Measurements from ENCODE around the gene RUNX3. TPM values are rescaled to one million over a fixed set of nuclear protein-coding genes. Genes with fewer than 3 reads are reported as not detected.
"Not testable (repeated sequence)": the region's sequence is repeated elsewhere in the genome, so short reads cannot be mapped to it uniquely, and the experiment has no call there.

The RUNX3 gene
- total and polyA plus RNA-seq, 4 donors, result 0.43 to 1.1 (median 0.88) TPM

DNA sequence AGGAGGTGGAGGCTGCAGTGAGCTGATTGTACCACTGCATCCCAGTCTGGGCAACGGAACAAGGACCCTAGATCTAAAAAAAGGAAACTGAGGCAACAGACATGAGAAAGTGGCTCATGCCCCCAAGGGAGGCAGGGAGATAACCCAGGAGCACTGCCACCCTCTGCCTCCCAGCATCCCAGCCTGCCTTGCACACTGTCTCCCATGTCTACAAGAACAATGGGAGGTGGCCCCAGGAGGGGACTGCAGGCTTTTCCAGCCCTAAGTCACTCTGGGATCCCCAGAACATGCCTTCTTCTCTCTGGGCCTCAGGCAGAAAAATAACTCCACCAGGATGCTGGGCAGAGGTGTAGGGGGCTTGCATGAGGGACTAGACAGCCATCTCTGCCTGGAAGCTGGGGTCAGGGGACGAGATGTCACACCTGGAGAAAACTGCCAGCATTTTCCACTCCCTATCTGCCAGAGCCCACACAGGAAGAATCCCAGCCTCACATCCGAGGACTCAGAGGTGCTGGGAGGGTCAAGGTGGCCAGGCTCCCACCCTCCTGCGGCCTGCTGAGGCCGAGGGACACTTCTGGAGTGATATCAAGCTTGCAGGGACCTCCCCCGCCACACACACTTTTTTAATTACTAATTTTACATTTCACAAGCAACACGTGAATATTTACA lies 21.4 kb downstream of the RUNX3 start:
- WGBS, result 75% methylated on average over 7 of the region's 7 CpGs
- no peak overlapping the region for H3K4me3 ChIP-seq (ENCODE audit: low read depth in 1 of 3, low read length in 3 of 3)

DNA sequence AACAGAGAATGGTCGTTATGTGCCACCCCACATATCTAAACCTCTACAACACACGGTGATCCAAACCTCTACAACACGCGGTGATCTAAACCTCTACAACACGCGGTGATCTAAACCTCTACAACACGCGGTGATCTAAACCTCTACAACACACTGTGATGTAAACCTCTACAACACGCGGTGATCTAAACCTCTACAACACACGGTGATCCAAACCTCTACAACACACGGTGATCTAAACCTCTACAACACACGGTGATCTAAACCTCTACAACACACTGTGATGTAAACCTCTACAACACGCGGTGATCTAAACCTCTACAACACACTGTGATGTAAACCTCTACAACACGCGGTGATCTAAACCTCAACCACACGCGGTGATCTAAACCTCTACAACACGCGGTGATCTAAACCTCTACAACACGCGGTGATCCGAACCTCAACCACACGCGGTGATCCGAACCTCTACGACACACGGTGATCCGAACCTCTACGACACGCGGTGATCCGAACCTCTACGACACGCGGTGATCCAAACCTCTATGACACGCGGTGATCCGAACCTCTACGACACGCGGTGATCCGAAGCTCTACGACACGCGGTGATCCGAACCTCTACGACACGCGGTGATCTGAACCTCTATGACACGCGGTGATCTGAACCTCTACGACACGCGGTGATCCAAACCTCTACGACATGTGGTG lies 22.3 kb downstream of the RUNX3 start:
- H3K4me1 ChIP-seq (ENCODE audit: control insufficient read depth in 4 of 4, insufficient read depth in 4 of 4, low read length in 3 of 4); DNase-seq (ENCODE audit: low spot score); H3K9me3 ChIP-seq (ENCODE audit: control insufficient read depth in 4 of 4, low read length in 3 of 4); H3K27me3 ChIP-seq (ENCODE audit: control insufficient read depth in 4 of 4, insufficient read depth in 4 of 4, low read length in 3 of 4); H3K9ac ChIP-seq (ENCODE audit: low read depth in 1 of 2, low read length in 2 of 2); H3K27ac ChIP-seq (ENCODE audit: low read depth in 1 of 2, low read length in 2 of 2); H3K4me3 ChIP-seq (ENCODE audit: low read depth in 1 of 3, low read length in 3 of 3); H3K36me3 ChIP-seq (ENCODE audit: control insufficient read depth in 4 of 4, insufficient read depth in 3 of 4, low read depth in 1 of 4, low read length in 3 of 4): not testable (repeated sequence)
- WGBS, result 95% methylated on average over 57 of the region's 57 CpGs

More for the DNA sequence above, 21.4 kb downstream of the RUNX3 start:
- H3K27me3 ChIP-seq (ENCODE audit: control insufficient read depth in 4 of 4, insufficient read depth in 4 of 4, low read length in 3 of 4), result no peaks in the 10 kb centered on the region
- DNase-seq (ENCODE audit: low spot score), result no peak
- no peaks in the 10 kb centered on the region for H3K9me3 ChIP-seq (ENCODE audit: control insufficient read depth in 4 of 4, low read length in 3 of 4)
- no peak overlapping the region for H3K27ac ChIP-seq (ENCODE audit: low read depth in 1 of 2, low read length in 2 of 2)
- H3K4me1 ChIP-seq (ENCODE audit: control insufficient read depth in 4 of 4, insufficient read depth in 4 of 4, low read length in 3 of 4), result no peaks in the 10 kb centered on the region
- H3K9ac ChIP-seq (ENCODE audit: low read depth in 1 of 2, low read length in 2 of 2), result no peak overlapping the region
- no peak for TF ChIP-seq NR2F2 (IDR thresholded peaks at IDR 0.05)
- TF ChIP-seq EGR1 (IDR thresholded peaks at IDR 0.05; ENCODE audit: low read depth in 2 of 2), result no peak
- TF ChIP-seq, protein P1, sequence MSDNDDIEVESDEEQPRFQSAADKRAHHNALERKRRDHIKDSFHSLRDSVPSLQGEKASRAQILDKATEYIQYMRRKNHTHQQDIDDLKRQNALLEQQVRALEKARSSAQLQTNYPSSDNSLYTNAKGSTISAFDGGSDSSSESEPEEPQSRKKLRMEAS (IDR thresholded peaks at IDR 0.05), result no peak
- TF ChIP-seq TAF1 (conservative IDR thresholded peaks at IDR 0.05), result no peak
- no peak for TF ChIP-seq RAD21 (IDR thresholded peaks at IDR 0.05)
- TF ChIP-seq, protein P2, sequence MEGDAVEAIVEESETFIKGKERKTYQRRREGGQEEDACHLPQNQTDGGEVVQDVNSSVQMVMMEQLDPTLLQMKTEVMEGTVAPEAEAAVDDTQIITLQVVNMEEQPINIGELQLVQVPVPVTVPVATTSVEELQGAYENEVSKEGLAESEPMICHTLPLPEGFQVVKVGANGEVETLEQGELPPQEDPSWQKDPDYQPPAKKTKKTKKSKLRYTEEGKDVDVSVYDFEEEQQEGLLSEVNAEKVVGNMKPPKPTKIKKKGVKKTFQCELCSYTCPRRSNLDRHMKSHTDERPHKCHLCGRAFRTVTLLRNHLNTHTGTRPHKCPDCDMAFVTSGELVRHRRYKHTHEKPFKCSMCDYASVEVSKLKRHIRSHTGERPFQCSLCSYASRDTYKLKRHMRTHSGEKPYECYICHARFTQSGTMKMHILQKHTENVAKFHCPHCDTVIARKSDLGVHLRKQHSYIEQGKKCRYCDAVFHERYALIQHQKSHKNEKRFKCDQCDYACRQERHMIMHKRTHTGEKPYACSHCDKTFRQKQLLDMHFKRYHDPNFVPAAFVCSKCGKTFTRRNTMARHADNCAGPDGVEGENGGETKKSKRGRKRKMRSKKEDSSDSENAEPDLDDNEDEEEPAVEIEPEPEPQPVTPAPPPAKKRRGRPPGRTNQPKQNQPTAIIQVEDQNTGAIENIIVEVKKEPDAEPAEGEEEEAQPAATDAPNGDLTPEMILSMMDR (IDR thresholded peaks at IDR 0.05; ENCODE audit: low read depth, low read length, missing input control), result no peak
- no peak for TF ChIP-seq FOXA1 (IDR thresholded peaks at IDR 0.05)
- TF ChIP-seq SP1 (IDR thresholded peaks at IDR 0.05), result no peak
- TF ChIP-seq YY1 (IDR thresholded peaks at IDR 0.05), result no peak
- TF ChIP-seq, protein P3, sequence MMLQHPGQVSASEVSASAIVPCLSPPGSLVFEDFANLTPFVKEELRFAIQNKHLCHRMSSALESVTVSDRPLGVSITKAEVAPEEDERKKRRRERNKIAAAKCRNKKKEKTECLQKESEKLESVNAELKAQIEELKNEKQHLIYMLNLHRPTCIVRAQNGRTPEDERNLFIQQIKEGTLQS (IDR thresholded peaks at IDR 0.05), result no peak
- TF ChIP-seq FOXA2 (IDR thresholded peaks at IDR 0.05), result no peak
- no peak for TF ChIP-seq RXRA (IDR thresholded peaks at IDR 0.05)
- no peak for TF ChIP-seq HNF4G (IDR thresholded peaks at IDR 0.05)
- no peak for TF ChIP-seq HNF4A (conservative IDR thresholded peaks at IDR 0.05)
- TF ChIP-seq, protein P4, sequence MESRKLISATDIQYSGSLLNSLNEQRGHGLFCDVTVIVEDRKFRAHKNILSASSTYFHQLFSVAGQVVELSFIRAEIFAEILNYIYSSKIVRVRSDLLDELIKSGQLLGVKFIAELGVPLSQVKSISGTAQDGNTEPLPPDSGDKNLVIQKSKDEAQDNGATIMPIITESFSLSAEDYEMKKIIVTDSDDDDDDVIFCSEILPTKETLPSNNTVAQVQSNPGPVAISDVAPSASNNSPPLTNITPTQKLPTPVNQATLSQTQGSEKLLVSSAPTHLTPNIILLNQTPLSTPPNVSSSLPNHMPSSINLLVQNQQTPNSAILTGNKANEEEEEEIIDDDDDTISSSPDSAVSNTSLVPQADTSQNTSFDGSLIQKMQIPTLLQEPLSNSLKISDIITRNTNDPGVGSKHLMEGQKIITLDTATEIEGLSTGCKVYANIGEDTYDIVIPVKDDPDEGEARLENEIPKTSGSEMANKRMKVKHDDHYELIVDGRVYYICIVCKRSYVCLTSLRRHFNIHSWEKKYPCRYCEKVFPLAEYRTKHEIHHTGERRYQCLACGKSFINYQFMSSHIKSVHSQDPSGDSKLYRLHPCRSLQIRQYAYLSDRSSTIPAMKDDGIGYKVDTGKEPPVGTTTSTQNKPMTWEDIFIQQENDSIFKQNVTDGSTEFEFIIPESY (IDR thresholded peaks at IDR 0.05), result no peak
- TF ChIP-seq, protein P5, sequence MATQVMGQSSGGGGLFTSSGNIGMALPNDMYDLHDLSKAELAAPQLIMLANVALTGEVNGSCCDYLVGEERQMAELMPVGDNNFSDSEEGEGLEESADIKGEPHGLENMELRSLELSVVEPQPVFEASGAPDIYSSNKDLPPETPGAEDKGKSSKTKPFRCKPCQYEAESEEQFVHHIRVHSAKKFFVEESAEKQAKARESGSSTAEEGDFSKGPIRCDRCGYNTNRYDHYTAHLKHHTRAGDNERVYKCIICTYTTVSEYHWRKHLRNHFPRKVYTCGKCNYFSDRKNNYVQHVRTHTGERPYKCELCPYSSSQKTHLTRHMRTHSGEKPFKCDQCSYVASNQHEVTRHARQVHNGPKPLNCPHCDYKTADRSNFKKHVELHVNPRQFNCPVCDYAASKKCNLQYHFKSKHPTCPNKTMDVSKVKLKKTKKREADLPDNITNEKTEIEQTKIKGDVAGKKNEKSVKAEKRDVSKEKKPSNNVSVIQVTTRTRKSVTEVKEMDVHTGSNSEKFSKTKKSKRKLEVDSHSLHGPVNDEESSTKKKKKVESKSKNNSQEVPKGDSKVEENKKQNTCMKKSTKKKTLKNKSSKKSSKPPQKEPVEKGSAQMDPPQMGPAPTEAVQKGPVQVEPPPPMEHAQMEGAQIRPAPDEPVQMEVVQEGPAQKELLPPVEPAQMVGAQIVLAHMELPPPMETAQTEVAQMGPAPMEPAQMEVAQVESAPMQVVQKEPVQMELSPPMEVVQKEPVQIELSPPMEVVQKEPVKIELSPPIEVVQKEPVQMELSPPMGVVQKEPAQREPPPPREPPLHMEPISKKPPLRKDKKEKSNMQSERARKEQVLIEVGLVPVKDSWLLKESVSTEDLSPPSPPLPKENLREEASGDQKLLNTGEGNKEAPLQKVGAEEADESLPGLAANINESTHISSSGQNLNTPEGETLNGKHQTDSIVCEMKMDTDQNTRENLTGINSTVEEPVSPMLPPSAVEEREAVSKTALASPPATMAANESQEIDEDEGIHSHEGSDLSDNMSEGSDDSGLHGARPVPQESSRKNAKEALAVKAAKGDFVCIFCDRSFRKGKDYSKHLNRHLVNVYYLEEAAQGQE (IDR thresholded peaks at IDR 0.05), result no peak
- no peak for TF ChIP-seq GABPA (IDR thresholded peaks at IDR 0.05 in 1 of 2, conservative IDR thresholded peaks at IDR 0.05 in 1 of 2)
- H3K36me3 ChIP-seq (ENCODE audit: control insufficient read depth in 4 of 4, insufficient read depth in 3 of 4, low read depth in 1 of 4, low read length in 3 of 4), result no peaks in the 10 kb centered on the region
